SK-N-SH (cell line): Measurements from ENCODE around the gene HS3ST1. TPM values are rescaled to one million over a fixed set of nuclear protein-coding genes. Genes with fewer than 3 reads are reported as not detected.

Experiments
- CTCF ChIA-PET: fragments of 300-600, 350-600 bp; formaldehyde crosslinking; extraction: SDS; loops from one replicate; lab custom pipeline; 2021; lab: Yijun Ruan, JAX
- POLR2A ChIA-PET: fragments of 350-600 bp; sonication (Branson Sonifier 250); formaldehyde crosslinking; extraction: SDS; loops from one replicate; lab custom pipeline; 2020; ENCODE audit warnings: antibody characterized with exemption, inconsistent platforms; lab: Yijun Ruan, JAX
- DNase-seq: peaks from one replicate; pipeline ENCODE4 v3.0.0; 2012
- H2AFZ ChIP-seq: fragments of 200-600 bp; sonication (generic); 2 replicates; pipeline ENCODE4 v1.8.1; 2016; ENCODE audit warnings: antibody characterized with exemption, mild to moderate bottlenecking, low read depth
- H3F3A ChIP-seq: fragments of 200-600 bp; sonication (generic); replicated peaks from 2 replicates; pipeline ENCODE3; 2016; ENCODE audit warnings: antibody characterized with exemption, mild to moderate bottlenecking; ENCODE audit not compliant: insufficient read depth
- H3K27ac ChIP-seq, 2 experiments: fragments of 200-500 bp in 1 of 2; fragments of 200-600 bp in 1 of 2; sonication (Bioruptor generic) in 1 of 2; sonication (generic), shearing (Covaris generic) in 1 of 2; 2 replicates each; pipeline versions ENCODE4 v1.5.1 to v1.6.1; 2014 to 2016; ENCODE audit warnings: low read depth in 2 of 2, inconsistent platforms in 1 of 2, low read length in 1 of 2, mild to moderate bottlenecking in 1 of 2, mixed read lengths in 1 of 2
- H3K27me3 ChIP-seq: fragments of 200-600 bp; sonication (generic), shearing (Covaris generic); 2 replicates; pipeline ENCODE4 v1.6.1; 2016; ENCODE audit warnings: mixed run types; ENCODE audit not compliant: insufficient read depth
- H3K36me3 ChIP-seq, 2 experiments: fragments of 200-500 bp in 1 of 2; fragments of 200-600 bp in 1 of 2; sonication (Bioruptor generic) in 1 of 2; sonication (generic) in 1 of 2; replicated peaks in 1 of 2; 2 replicates each; pipeline versions ENCODE3 to v1.5.1; 2014 to 2016; ENCODE audit warnings: low read length in 1 of 2, mild to moderate bottlenecking in 1 of 2; ENCODE audit not compliant: insufficient read depth in 2 of 2, control insufficient read depth in 1 of 2
- H3K4me1 ChIP-seq, 2 experiments: fragments of 200-500 bp in 1 of 2; fragments of 200-600 bp in 1 of 2; sonication (Bioruptor generic) in 1 of 2; sonication (generic), shearing (Covaris generic) in 1 of 2; 2 replicates each; pipeline versions ENCODE4 v1.5.1 to v1.6.1; 2014 to 2016; ENCODE audit warnings: low read depth in 1 of 2, low read length in 1 of 2, mixed run types in 1 of 2; ENCODE audit not compliant: insufficient read depth in 2 of 2, control insufficient read depth in 1 of 2
- H3K4me2 ChIP-seq: fragments of 200-600 bp; sonication (generic), shearing (Covaris generic); 2 replicates; pipeline ENCODE4 v1.6.1; 2017; ENCODE audit warnings: mixed run types
- H3K4me3 ChIP-seq, 2 experiments: fragments of 200-500 bp in 1 of 2; fragments of 200-600 bp in 1 of 2; sonication (Bioruptor generic) in 1 of 2; sonication (generic), shearing (Covaris generic) in 1 of 2; 2 replicates each; pipeline versions ENCODE4 v1.5.1 to v1.8.1; 2014 to 2016; ENCODE audit warnings: low read depth in 2 of 2, inconsistent platforms in 1 of 2, low read length in 1 of 2, mild to moderate bottlenecking in 1 of 2, mixed read lengths in 1 of 2, moderate library complexity in 1 of 2
- H3K79me2 ChIP-seq: fragments of 200-600 bp; sonication (generic); 2 replicates; pipeline ENCODE4 v1.8.1; 2017; ENCODE audit warnings: mild to moderate bottlenecking; ENCODE audit not compliant: insufficient read depth
- H3K9ac ChIP-seq: fragments of 200-600 bp; sonication (generic); 2 replicates; pipeline ENCODE4 v1.6.1; 2017; ENCODE audit warnings: mixed run types
- H3K9me2 ChIP-seq: fragments of 200-600 bp; sonication (generic); 2 replicates; pipeline ENCODE4 v1.6.1; 2017; ENCODE audit warnings: mixed run types
- H3K9me3 ChIP-seq: fragments of 200-600 bp; sonication (generic); 2 replicates; pipeline ENCODE4 v1.6.1; 2017; ENCODE audit warnings: mixed run types, mild to moderate bottlenecking, moderate library complexity
- H4K20me1 ChIP-seq: fragments of 200-600 bp; sonication (generic); 2 replicates; pipeline ENCODE4 v1.6.1; 2017; ENCODE audit warnings: mild to moderate bottlenecking, mixed run types; ENCODE audit not compliant: insufficient read depth
- CHD2 ChIP-seq: fragments of 150-350 bp; IDR thresholded peaks from 2 replicates; pipeline ENCODE4 v1.6.1; 2018; ENCODE audit warnings: low read length; ENCODE audit not compliant: partially characterized antibody
- EP300 ChIP-seq, 2 experiments: IDR thresholded peaks; 2 replicates each; pipeline versions ENCODE4 v1.4.0 to v1.6.1; 2012; ENCODE audit warnings: borderline replicate concordance in 1 of 2, low read depth in 1 of 2, low read length in 1 of 2
- EZH2phosphoT487 ChIP-seq: fragments of 200-600 bp; sonication (generic); IDR thresholded peaks from 2 replicates; pipeline ENCODE4 v1.6.1; 2017; ENCODE audit warnings: low read depth, mixed run types, mild to moderate bottlenecking, antibody characterized with exemption, moderate library complexity, borderline replicate concordance
- FOSL2 ChIP-seq: IDR thresholded peaks from 2 replicates; pipeline ENCODE4 v1.4.0; 2012; ENCODE audit warnings: low read depth, mild to moderate bottlenecking, moderate library complexity, borderline replicate concordance
- FOXM1 ChIP-seq: IDR thresholded peaks from 2 replicates; pipeline ENCODE4 v1.4.0; 2012; ENCODE audit warnings: low read depth, mild to moderate bottlenecking
- NFIC ChIP-seq: IDR thresholded peaks from 2 replicates; pipeline ENCODE4 v1.4.0; 2012; ENCODE audit warnings: borderline replicate concordance
- NRF1 ChIP-seq: IDR thresholded peaks from 2 replicates; pipeline ENCODE4 v1.6.1; 2012; ENCODE audit warnings: low read depth, mild to moderate bottlenecking, low read length
- POLR2AphosphoS5 ChIP-seq: IDR thresholded peaks from 2 replicates; pipeline ENCODE4 v1.6.1; 2012; ENCODE audit warnings: low read depth, low read length
- RAD21 ChIP-seq: IDR thresholded peaks from 2 replicates; pipeline ENCODE4 v1.6.1; 2012; ENCODE audit warnings: mild to moderate bottlenecking, low read length
- RFX5 ChIP-seq: IDR thresholded peaks from 2 replicates; pipeline ENCODE4 v1.6.1; 2012; ENCODE audit warnings: mild to moderate bottlenecking, improper control_type of control experiment, low read length
- RXRA ChIP-seq: IDR thresholded peaks from 2 replicates; pipeline ENCODE4 v1.4.0; 2012; ENCODE audit warnings: low read depth, mild to moderate bottlenecking, borderline replicate concordance
- SMC3 ChIP-seq: IDR thresholded peaks from 2 replicates; pipeline ENCODE4 v1.6.1; 2012; ENCODE audit warnings: low read depth, low read length, improper control_type of control experiment
- TAF1 ChIP-seq: IDR thresholded peaks from 2 replicates; pipeline ENCODE4 v1.6.1; 2012; ENCODE audit warnings: low read depth, mild to moderate bottlenecking, low read length, moderate library complexity, borderline replicate concordance
- TCF12 ChIP-seq: IDR thresholded peaks from 2 replicates; pipeline ENCODE4 v1.4.0; 2012
- WGBS: methylation state at CpG from one replicate; pipeline ENCODE4 v1.1.6; 2017; ENCODE audit warnings: low lambda C conversion rate; 5-methylcytosine and 5-hydroxymethylcytosine counted together
- polyA plus RNA-seq, 3 experiments: library from polyadenylated mRNA; depleted of rRNA; stranded (reverse); fragments of >200 nt; gene quantifications; 2 replicates each; pipeline ENCODE4 v1.2.3, GENCODE V29; 2012
- TF ChIP-seq, protein P1 (sequence below): fragments of 150-350 bp; IDR thresholded peaks from 2 replicates; pipeline ENCODE4 v1.6.1; 2017; ENCODE audit warnings: antibody characterized with exemption, low read length, low read depth, borderline replicate concordance
- TF ChIP-seq, protein P2 (sequence below): IDR thresholded peaks from 2 replicates; pipeline ENCODE4 v1.4.0; 2012; ENCODE audit warnings: low read depth, borderline replicate concordance
- TF ChIP-seq, protein P3 (sequence below): IDR thresholded peaks from 2 replicates; pipeline ENCODE4; 2012
- TF ChIP-seq, protein P4 (sequence below): fragments of 150-350 bp; IDR thresholded peaks from 2 replicates; pipeline ENCODE4 v1.6.1; 2016; ENCODE audit warnings: mild to moderate bottlenecking, low read depth, low read length

HS3ST1 gene
- polyA plus RNA-seq, 1 of the 3 experiments (the other 2 are of a cell fraction) = not detected

DNA sequence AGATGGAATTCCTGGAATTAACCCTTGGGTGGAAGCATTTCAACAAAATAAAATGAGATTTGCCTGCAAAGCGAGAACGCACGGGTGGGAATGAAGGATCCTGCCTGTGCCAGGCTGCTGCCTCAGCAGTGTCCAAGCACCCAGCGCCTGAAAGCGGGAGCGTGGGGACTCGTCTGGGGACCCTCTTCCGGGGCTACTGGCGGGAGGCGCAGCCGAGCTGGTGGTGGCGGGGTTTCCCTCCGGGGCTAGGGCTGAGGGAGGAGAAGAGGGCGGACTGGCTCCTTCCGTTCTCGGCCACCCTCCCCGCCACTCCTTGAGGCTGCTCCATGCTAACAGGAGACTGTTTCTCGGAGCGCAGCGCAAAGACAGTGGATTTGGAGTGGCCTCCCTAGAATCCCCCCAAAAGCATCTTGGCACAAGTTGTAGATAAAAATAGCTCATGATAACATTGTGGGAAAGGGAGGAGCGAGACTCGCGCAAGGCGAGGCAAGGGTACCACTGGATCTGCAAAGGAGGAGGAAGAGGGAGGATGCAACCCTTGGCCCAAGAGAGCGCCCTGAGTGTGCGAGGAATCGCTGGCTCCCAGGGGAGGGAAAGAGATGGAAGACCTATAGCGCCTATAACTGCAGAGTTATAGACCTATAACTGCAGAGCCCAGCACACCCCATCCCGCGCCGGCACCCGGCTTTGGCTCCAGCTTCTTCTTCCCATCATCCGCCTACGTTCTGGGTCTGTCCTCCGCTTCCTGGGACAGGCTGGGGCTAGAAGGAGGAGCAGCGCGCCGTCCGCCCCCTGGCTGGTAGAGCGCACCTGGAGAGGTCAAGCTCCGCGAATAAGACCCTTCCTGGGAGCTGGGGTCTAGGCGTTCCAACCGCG lies 1.3 kb downstream of the HS3ST1 start:
- Histone ChIP-seq H3K27me3 (no peaks in the 10 kb centered on the region), H3K9ac (no peak overlapping the region), H3K27ac (no peak overlapping the region), H3K4me1 (no peaks in the 10 kb centered on the region), H3F3A (no peaks in the 10 kb centered on the region), H3K9me3 (no peaks in the 10 kb centered on the region), H3K36me3 (no peaks in the 10 kb centered on the region), H3K4me2 (no peak overlapping the region), H3K9me2 (no peaks in the 10 kb centered on the region), H3K4me3 (no peak overlapping the region), H3K79me2 (no peaks in the 10 kb centered on the region), H4K20me1 (no peaks in the 10 kb centered on the region), H2AFZ (no peak overlapping the region)
- POLR2A ChIA-PET = no interaction called here
- TF ChIP-seq SMC3 (no peak), FOXM1 (no peak), NFIC (no peak), RAD21 (no peak), TCF12 (no peak), TAF1 (no peak), EZH2phosphoT487 (no peak), FOSL2 (no peak), RXRA (no peak), EP300 (IDR thresholded peaks at IDR 0.05; ENCODE audit: borderline replicate concordance in 1 of 2, low read depth in 1 of 2, low read length in 1 of 2) (no peak), NRF1 (no peak), RFX5 (no peak), CHD2 (no peak), POLR2AphosphoS5 (no peak)
- TF ChIP-seq, protein P1, sequence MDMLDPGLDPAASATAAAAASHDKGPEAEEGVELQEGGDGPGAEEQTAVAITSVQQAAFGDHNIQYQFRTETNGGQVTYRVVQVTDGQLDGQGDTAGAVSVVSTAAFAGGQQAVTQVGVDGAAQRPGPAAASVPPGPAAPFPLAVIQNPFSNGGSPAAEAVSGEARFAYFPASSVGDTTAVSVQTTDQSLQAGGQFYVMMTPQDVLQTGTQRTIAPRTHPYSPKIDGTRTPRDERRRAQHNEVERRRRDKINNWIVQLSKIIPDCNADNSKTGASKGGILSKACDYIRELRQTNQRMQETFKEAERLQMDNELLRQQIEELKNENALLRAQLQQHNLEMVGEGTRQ = no peak
- TF ChIP-seq, protein P2, sequence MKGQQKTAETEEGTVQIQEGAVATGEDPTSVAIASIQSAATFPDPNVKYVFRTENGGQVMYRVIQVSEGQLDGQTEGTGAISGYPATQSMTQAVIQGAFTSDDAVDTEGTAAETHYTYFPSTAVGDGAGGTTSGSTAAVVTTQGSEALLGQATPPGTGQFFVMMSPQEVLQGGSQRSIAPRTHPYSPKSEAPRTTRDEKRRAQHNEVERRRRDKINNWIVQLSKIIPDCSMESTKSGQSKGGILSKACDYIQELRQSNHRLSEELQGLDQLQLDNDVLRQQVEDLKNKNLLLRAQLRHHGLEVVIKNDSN = no peak
- TF ChIP-seq, protein P3, sequence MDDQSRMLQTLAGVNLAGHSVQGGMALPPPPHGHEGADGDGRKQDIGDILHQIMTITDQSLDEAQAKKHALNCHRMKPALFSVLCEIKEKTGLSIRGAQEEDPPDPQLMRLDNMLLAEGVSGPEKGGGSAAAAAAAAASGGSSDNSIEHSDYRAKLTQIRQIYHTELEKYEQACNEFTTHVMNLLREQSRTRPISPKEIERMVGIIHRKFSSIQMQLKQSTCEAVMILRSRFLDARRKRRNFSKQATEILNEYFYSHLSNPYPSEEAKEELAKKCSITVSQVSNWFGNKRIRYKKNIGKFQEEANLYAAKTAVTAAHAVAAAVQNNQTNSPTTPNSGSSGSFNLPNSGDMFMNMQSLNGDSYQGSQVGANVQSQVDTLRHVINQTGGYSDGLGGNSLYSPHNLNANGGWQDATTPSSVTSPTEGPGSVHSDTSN = no peak
- TF ChIP-seq, protein P4, sequence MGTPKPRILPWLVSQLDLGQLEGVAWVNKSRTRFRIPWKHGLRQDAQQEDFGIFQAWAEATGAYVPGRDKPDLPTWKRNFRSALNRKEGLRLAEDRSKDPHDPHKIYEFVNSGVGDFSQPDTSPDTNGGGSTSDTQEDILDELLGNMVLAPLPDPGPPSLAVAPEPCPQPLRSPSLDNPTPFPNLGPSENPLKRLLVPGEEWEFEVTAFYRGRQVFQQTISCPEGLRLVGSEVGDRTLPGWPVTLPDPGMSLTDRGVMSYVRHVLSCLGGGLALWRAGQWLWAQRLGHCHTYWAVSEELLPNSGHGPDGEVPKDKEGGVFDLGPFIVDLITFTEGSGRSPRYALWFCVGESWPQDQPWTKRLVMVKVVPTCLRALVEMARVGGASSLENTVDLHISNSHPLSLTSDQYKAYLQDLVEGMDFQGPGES = no peak
- DNase-seq = no peak
- WGBS = 14% methylated on average over 42 of the region's 45 CpGs
- CTCF ChIA-PET = interaction anchor here (1.2 kb wide), 1 partner anchor 845 kb away, joined by 3 read pairs; no protein-coding TSS in a partner anchor
